ENCODE results near the gene PRM3. TPM values are rescaled to one million over a fixed set of nuclear protein-coding genes. Genes with fewer than 3 reads are reported as not detected.

Gene PRM3
- total RNA-seq, 1 experiment from 2014 or later = not detected

DNA sequence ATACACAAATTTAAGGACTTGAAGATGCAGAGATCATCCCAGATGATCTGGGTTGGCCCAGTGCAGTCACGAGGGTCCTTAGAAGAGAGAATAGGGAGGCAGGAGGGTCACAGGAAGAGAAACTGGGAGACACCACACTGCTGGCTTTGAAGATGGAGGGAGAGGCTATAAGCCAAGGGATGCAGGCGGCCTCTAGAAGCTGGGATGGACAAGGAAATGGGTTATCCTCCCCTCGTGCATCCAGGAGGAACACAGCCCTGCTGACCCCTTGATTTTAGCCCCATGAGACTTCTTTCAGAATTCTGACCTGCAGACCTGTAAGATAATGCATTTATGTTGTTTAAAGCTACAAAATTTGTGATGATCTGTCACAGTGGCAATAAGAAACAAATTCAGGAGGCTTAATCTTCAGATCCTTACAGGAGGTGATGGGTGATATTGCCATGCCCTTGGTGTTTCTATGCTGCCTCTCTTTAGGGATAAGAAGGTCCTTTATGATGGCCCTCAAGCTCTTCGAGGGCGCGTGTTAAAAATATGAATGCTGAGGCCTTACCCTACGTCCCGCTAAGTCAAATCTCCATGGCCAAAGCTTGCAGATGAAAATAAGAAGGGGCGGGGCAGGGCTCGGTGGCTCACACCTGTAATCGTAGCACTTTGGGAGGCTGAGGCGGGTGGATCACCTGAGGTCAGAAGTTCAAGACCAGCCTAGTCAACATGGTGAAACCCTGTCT lies 4.3 kb upstream of the PRM3 start:
- Histone ChIP-seq H3K9ac (ENCODE audit: extremely low read depth, insufficient read length, low read length) (no peak overlapping the region), H3K4ac (ENCODE audit: low read depth, low read length) (no peak overlapping the region), H2BK15ac (ENCODE audit: low read depth, low read length) (no peak overlapping the region), H2BK5ac (ENCODE audit: insufficient read length, low read length) (no peak overlapping the region), H3T11ph (ENCODE audit: low read length) (no peak overlapping the region), H2BK20ac (ENCODE audit: low read depth, low read length, poor library complexity, severe bottlenecking) (no peak overlapping the region), H2BK120ac (ENCODE audit: low read depth, low read length, poor library complexity, severe bottlenecking) (no peak overlapping the region), H3K79me1 (ENCODE audit: insufficient read depth, low read depth, low read length, poor library complexity, severe bottlenecking) (no peaks in the 10 kb centered on the region), H3K79me2 (ENCODE audit: insufficient read depth, low read length) (no peaks in the 10 kb centered on the region), H3K23ac (ENCODE audit: insufficient read length, low read depth, low read length) (no peak overlapping the region), H4K91ac (ENCODE audit: insufficient read length, low read depth, low read length) (no peak overlapping the region), H4K5ac (ENCODE audit: insufficient read length, low read depth, low read length) (no peak overlapping the region), H2AFZ (ENCODE audit: low read length) (no peak overlapping the region), H3K27me3 (ENCODE audit: insufficient read depth, low read length) (no peaks in the 10 kb centered on the region), H4K8ac (replicated peaks; ENCODE audit: insufficient read length, low read depth, low read length) (no peak overlapping the region), H3K27ac (ENCODE audit: insufficient read length, low read depth, low read length) (no peak overlapping the region), H4K20me1 (ENCODE audit: control insufficient read depth, insufficient read depth, insufficient read length) (no peaks in the 10 kb centered on the region), H3K18ac (ENCODE audit: insufficient read length, low read depth, low read length) (no peak overlapping the region), H3K14ac (ENCODE audit: insufficient read depth, low read length) (no peak overlapping the region), H3K9me3 (ENCODE audit: control insufficient read depth, low read depth, low read length) (no peaks in the 10 kb centered on the region), H3K56ac (ENCODE audit: insufficient read length, low read depth, low read length) (no peak overlapping the region), H3K4me1 (ENCODE audit: insufficient read depth, low read length) (no peaks in the 10 kb centered on the region; the same call in 1 of the 2 replicates), H3K4me2 (ENCODE audit: insufficient read depth, insufficient read length, low read length) (no peak overlapping the region), H3K23me2 (ENCODE audit: insufficient read length, low read depth, low read length, poor library complexity, severe bottlenecking) (no peaks in the 10 kb centered on the region), H2BK12ac (ENCODE audit: insufficient read length, low read depth, low read length) (no peak overlapping the region), H2AK5ac (ENCODE audit: insufficient read length, low read length) (no peak overlapping the region)
- no peak for DNase-seq
- H3K36me3 Mint-ChIP-seq (ENCODE audit: insufficient read depth in 1 of 3, low read depth in 3 of 3) = no peaks in the 10 kb centered on the region
- TF ChIP-seq, protein P1, sequence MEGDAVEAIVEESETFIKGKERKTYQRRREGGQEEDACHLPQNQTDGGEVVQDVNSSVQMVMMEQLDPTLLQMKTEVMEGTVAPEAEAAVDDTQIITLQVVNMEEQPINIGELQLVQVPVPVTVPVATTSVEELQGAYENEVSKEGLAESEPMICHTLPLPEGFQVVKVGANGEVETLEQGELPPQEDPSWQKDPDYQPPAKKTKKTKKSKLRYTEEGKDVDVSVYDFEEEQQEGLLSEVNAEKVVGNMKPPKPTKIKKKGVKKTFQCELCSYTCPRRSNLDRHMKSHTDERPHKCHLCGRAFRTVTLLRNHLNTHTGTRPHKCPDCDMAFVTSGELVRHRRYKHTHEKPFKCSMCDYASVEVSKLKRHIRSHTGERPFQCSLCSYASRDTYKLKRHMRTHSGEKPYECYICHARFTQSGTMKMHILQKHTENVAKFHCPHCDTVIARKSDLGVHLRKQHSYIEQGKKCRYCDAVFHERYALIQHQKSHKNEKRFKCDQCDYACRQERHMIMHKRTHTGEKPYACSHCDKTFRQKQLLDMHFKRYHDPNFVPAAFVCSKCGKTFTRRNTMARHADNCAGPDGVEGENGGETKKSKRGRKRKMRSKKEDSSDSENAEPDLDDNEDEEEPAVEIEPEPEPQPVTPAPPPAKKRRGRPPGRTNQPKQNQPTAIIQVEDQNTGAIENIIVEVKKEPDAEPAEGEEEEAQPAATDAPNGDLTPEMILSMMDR (conservative IDR thresholded peaks at IDR 0.05) = no peak
- H3K27me3 Mint-ChIP-seq (ENCODE audit: low read depth) = no peaks in the 10 kb centered on the region; the same call in 1 of the 2 replicates
- no CpG with 5 or more reads among the region's 12 CpGs for WGBS (ENCODE audit: extremely low coverage, insufficient read length, low lambda C conversion rate)
- no peak overlapping the region for H3K4me3 Mint-ChIP-seq
- peaks cover 0 to 7% of the 10 kb centered on the region in 2 experiments; a peak in 2 of 5 replicates for H3K9me3 Mint-ChIP-seq
- no peak overlapping the region for H3K27ac Mint-ChIP-seq
- peaks cover 9 to 16% of the 10 kb centered on the region in 2 experiments for H3K4me1 Mint-ChIP-seq

Data from H9 (cell line).